Right lobe of liver (tissue), 6 donors: Measurements from ENCODE around the gene RDM1. TPM values are rescaled to one million over a fixed set of nuclear protein-coding genes. Genes with fewer than 3 reads are reported as not detected.
A peak's percentile ranks its signal among the peaks of the same experiment; 100 is the strongest.

Experiments
- ATAC-seq, 4 donors: fragments of 200-7000 bp; cut with Tn5 transposase; one replicate each; pipeline ENCODE4 v1.9.1; 2020; ENCODE audit warnings: mild to moderate bottlenecking in 4 of 4, moderate library complexity in 4 of 4
- DNase-seq, 3 donors: peaks; one replicate each; pipeline ENCODE4 v3.0.0-alpha.2; 2020
- H3K27ac ChIP-seq, 3 donors: fragments of 200-600 bp; one replicate each; pipeline ENCODE4 v1.8.0; 2022
- H3K27me3 ChIP-seq, 2 donors: fragments of 200-600 bp; one replicate each; pipeline ENCODE4 v1.8.0; 2022
- H3K36me3 ChIP-seq, 4 donors: fragments of 200-600 bp; sonication (generic) in 1 of 4; one replicate each; pipeline versions ENCODE4 v1.5.1 to v1.8.0; 2017 to 2022; ENCODE audit warnings: control low read depth in 1 of 4
- H3K4me1 ChIP-seq, 4 donors: fragments of 200-600 bp; sonication (generic) in 1 of 4; one replicate each; pipeline versions ENCODE4 v1.5.1 to v1.8.0; 2017 to 2022; ENCODE audit warnings: control low read depth in 1 of 4
- H3K4me3 ChIP-seq, 3 donors: fragments of 200-600 bp; one replicate each; pipeline ENCODE4 v1.8.0; 2022
- H3K9me3 ChIP-seq, 4 donors: fragments of 200-600 bp; sonication (generic) in 1 of 4; one replicate each; pipeline versions ENCODE4 v1.5.1 to v1.8.0; 2017 to 2022; ENCODE audit warnings: control low read depth in 1 of 4
- POLR2A ChIP-seq: fragments of 450-650 bp; IDR thresholded peaks from one replicate; pipeline ENCODE4 v1.6.1; 2017; ENCODE audit warnings: antibody characterized with exemption, mild to moderate bottlenecking
- WGBS: methylation state at CpG from one replicate; pipeline ENCODE4 v1.1.6; 2018; ENCODE audit warnings: low coverage, low lambda C conversion rate; ENCODE audit not compliant: insufficient coverage; ENCODE audit errors: missing lambda C conversion rate; 5-methylcytosine and 5-hydroxymethylcytosine counted together
- intact Hi-C, 2 donors: fragments of 100-400 bp; cut with DNase I; formaldehyde crosslinking; loops; one replicate each; pipeline versions ENCODE4 v1.11.2 to v1.14.1; 2022
- total RNA-seq, 6 experiments: library from RNA; depleted of rRNA in 2 of 6; stranded (reverse); fragments of >200 nt in 2 of 6; fragmentation: NEBNext Ultra II Directional in 3 of 6; extraction: Animal tissue kit (Norgen Biotek cat#: 25700) in 3 of 6; gene quantifications; one replicate each; pipeline versions ENCODE4 v1.1.0 to v1.2.4, GENCODE V29; 2016 to 2023
- TF ChIP-seq, protein P1 (sequence below), 4 donors: fragments of 200-600 bp in 3 of 4; fragments of 450-650 bp in 1 of 4; IDR thresholded peaks; one replicate each; pipeline versions ENCODE4 v1.5.1 to v1.8.0; 2016 to 2022; ENCODE audit warnings: antibody characterized with exemption in 4 of 4, mild to moderate bottlenecking in 2 of 4
- donor health status: DM: no; HTN: yes; CAD: no.
- donor health status: DM: no; HTN: no; CAD: no.
- donor health status: DM: no; HTN: no; CAD: no.
- donor health status: DM: no; HTN: yes; CAD: no.
- donor health status: DM: no; HTN: yes; CAD: no.

Gene RDM1
- total RNA-seq, 6 experiments from 2014 or later, result not detected

- Histone ChIP-seq H3K4me3 (no peak overlapping the region), H3K27ac (peak overlapping the region; percentile 19 to 74 (median 54)), H3K36me3 (no peaks in the 10 kb centered on the region), H3K9me3 (no peaks in the 10 kb centered on the region), H3K4me1 (peaks cover 0 to 82% (median 40%) of the 10 kb centered on the region in 4 donors), H3K27me3 (no peaks in the 10 kb centered on the region)
- DNase-seq, result no peak
- ATAC-seq, result peak in 3 of 4 donors; percentile 4 to 15 (median 5)
- 20% methylated on average over 4 of the region's 4 CpGs for WGBS
- intact Hi-C loops, result no loop called here
- TF ChIP-seq, protein P1, sequence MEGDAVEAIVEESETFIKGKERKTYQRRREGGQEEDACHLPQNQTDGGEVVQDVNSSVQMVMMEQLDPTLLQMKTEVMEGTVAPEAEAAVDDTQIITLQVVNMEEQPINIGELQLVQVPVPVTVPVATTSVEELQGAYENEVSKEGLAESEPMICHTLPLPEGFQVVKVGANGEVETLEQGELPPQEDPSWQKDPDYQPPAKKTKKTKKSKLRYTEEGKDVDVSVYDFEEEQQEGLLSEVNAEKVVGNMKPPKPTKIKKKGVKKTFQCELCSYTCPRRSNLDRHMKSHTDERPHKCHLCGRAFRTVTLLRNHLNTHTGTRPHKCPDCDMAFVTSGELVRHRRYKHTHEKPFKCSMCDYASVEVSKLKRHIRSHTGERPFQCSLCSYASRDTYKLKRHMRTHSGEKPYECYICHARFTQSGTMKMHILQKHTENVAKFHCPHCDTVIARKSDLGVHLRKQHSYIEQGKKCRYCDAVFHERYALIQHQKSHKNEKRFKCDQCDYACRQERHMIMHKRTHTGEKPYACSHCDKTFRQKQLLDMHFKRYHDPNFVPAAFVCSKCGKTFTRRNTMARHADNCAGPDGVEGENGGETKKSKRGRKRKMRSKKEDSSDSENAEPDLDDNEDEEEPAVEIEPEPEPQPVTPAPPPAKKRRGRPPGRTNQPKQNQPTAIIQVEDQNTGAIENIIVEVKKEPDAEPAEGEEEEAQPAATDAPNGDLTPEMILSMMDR (IDR thresholded peaks at IDR 0.05), result no peak
- no peak for TF ChIP-seq POLR2A
These were observed 42.4 kb upstream of the RDM1 start for GRCh38 chr17:35972945-35973332.

- WGBS, result 29% methylated on average over 4 of the region's 6 CpGs
- Histone ChIP-seq H3K4me1 (peaks cover 0 to 78% (median 39%) of the 10 kb centered on the region in 4 donors), H3K36me3 (no peaks in the 10 kb centered on the region), H3K4me3 (no peak overlapping the region), H3K27ac (peak overlapping the region; percentile 19 to 74 (median 54)), H3K9me3 (no peaks in the 10 kb centered on the region), H3K27me3 (no peaks in the 10 kb centered on the region)
- TF ChIP-seq, protein P1 (IDR thresholded peaks at IDR 0.05), result no peak
- TF ChIP-seq POLR2A, result no peak
- intact Hi-C loops, result no loop called here
- no peak for ATAC-seq
- DNase-seq, result no peak
These were observed 42.0 kb upstream of the RDM1 start for GRCh38 chr17:35972535-35972934.

DNA sequence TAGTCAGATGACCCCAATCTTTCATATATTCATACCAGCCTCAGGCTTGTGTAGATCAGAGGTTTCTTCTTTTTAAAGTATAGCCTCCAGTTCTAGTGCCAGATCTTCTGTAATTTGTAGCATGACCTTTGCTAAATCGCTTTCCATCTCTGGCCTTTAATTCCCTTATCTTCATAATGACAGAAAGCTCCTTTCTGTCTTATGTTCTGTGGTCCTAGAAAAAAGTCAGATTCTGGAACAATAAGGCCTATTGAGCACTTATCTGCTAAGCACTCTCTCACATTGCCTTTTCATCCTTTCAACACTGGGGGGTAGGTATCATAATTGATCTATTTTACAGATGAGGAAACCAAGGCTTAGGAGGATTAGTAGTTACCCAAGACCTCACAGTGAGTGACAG lies 41.5 kb upstream of the RDM1 start:
- no peaks in the 10 kb centered on the region for H3K36me3 ChIP-seq
- TF ChIP-seq, protein P1 (IDR thresholded peaks at IDR 0.05), result no peak
- TF ChIP-seq POLR2A, result no peak
- H3K27ac ChIP-seq, result peak overlapping the region in 2 of 3 donors; percentile 19 to 54
- ATAC-seq (no peak), DNase-seq (no peak)
- intact Hi-C loops, result no loop called here
- no peaks in the 10 kb centered on the region for H3K9me3 ChIP-seq
- WGBS, result 61% methylated on average over 1 of the region's 1 CpG
- H3K4me3 ChIP-seq, result no peak overlapping the region
- peaks cover 0 to 73% (median 36%) of the 10 kb centered on the region in 4 donors for H3K4me1 ChIP-seq
- no peaks in the 10 kb centered on the region for H3K27me3 ChIP-seq

DNA sequence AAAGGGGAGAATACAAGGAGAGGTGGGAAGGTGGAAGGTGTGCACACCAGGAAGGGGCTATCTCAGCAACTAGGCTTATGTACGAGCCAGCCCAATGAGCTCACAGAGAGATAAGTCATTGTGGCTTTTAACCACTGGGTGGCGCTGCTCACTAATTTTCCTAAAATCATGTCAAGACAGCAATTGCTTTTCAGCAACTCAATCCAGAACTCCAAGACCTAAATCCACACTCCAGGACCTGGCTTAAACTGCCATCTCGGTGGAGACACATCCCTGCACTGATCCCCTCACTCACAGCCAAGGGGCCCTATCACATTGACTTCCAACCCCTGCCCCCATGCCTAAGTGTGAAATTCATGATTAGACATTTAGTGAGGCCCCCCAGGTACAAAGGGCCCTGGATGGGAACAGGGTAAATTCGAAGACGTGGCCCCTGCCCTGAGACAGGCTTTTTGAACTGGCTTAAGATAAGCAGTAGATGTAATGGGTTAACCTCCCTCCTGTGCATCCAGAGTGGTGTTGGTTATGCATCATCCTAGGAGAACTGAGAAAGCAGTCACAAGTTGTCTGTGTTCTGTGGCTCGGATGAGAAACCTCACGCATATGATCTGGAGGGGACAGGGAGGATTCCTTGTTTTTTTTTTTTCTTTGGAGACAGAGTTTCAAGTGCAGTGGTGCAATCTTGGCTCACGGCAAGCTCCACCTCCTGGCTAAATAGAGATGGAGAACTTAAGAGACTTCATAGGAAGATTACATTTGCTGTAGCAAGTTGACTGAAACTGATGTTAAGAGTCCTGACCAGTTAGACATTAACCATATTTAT lies 39.2 kb upstream of the RDM1 start:
- H3K27ac ChIP-seq, result peak overlapping the region in 1 of 3 donors; percentile 29
- ATAC-seq (peak; percentile 56 to 69 (median 60)), DNase-seq (peak in 2 of 3 donors; percentile 65 to 85)
- no peaks in the 10 kb centered on the region for H3K36me3 ChIP-seq
- WGBS, result 9% methylated on average over 8 of the region's 8 CpGs
- peaks cover 0 to 54% (median 26%) of the 10 kb centered on the region in 4 donors for H3K4me1 ChIP-seq
- no peaks in the 10 kb centered on the region for H3K9me3 ChIP-seq
- intact Hi-C loops, result loop anchor here in 1 of 2 donors (5.0 kb wide), 1 partner anchor 178 kb away; no protein-coding TSS in a partner anchor
- no peaks in the 10 kb centered on the region for H3K27me3 ChIP-seq
- H3K4me3 ChIP-seq, result no peak overlapping the region
- no peak for TF ChIP-seq POLR2A
- TF ChIP-seq, protein P1 (IDR thresholded peaks at IDR 0.05), result peak; percentile 87 to 93 (median 90)
